ENCODE measurements around the gene TMEM117. TPM values are rescaled to one million over a fixed set of nuclear protein-coding genes. Genes with fewer than 3 reads are reported as not detected.

TMEM117 gene
- total RNA-seq, 1 donor, result 22.4 TPM

DNA sequence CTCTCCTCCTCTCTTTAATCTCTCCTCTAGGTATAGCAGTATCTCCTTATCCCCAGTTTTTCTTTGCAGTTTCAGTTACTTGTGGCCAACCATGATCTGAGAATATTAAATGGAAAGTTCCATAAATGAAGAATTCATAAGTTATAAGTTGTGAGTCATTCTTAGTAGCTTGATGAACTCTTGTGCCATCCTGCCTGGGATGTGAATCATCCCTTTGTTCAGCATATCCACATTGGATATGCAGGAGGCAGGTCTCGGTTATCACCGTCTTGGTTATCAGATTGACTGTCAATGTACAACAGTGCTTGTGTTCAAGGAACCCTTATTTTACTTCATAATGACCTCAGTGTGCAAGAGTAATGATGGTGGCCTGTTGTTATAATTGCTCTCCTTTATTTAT is 134.0 kb downstream of the TMEM117 start:
- Histone ChIP-seq H3K4me1 (ENCODE audit: insufficient read depth, low read length) (peaks cover 5% of the 10 kb centered on the region), H3K27ac (ENCODE audit: low read depth, low read length) (no peak overlapping the region), H3K79me2 (ENCODE audit: insufficient read depth, low read length) (no peaks in the 10 kb centered on the region), H3K4me3 (ENCODE audit: insufficient read depth, low read length) (no peak overlapping the region), H3K36me3 (ENCODE audit: insufficient read depth, low read length) (no peaks in the 10 kb centered on the region), H4K20me1 (ENCODE audit: insufficient read depth, low read length) (no peaks in the 10 kb centered on the region), H3K4me2 (ENCODE audit: insufficient read depth, low read length) (peak overlapping the region; percentile 34), H3K27me3 (ENCODE audit: insufficient read depth, low read length) (no peaks in the 10 kb centered on the region), H2AFZ (ENCODE audit: low read length) (no peak overlapping the region), H3K9me3 (ENCODE audit: low read depth, low read length) (no peaks in the 10 kb centered on the region)
- TF ChIP-seq, protein P1, sequence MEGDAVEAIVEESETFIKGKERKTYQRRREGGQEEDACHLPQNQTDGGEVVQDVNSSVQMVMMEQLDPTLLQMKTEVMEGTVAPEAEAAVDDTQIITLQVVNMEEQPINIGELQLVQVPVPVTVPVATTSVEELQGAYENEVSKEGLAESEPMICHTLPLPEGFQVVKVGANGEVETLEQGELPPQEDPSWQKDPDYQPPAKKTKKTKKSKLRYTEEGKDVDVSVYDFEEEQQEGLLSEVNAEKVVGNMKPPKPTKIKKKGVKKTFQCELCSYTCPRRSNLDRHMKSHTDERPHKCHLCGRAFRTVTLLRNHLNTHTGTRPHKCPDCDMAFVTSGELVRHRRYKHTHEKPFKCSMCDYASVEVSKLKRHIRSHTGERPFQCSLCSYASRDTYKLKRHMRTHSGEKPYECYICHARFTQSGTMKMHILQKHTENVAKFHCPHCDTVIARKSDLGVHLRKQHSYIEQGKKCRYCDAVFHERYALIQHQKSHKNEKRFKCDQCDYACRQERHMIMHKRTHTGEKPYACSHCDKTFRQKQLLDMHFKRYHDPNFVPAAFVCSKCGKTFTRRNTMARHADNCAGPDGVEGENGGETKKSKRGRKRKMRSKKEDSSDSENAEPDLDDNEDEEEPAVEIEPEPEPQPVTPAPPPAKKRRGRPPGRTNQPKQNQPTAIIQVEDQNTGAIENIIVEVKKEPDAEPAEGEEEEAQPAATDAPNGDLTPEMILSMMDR (IDR thresholded peaks at IDR 0.05; ENCODE audit: extremely low read depth, low read depth, low read length), result no peak
- no peak for DNase-seq (ENCODE audit: insufficient read length, low spot score, missing footprints)

GRCh38 chr12:43973385-43973784 is 137.5 kb downstream of the TMEM117 start:
- no peaks in the 10 kb centered on the region for H3K9me3 ChIP-seq (ENCODE audit: low read depth, low read length)
- TF ChIP-seq, protein P1 (IDR thresholded peaks at IDR 0.05; ENCODE audit: extremely low read depth, low read depth, low read length), result no peak

DNA sequence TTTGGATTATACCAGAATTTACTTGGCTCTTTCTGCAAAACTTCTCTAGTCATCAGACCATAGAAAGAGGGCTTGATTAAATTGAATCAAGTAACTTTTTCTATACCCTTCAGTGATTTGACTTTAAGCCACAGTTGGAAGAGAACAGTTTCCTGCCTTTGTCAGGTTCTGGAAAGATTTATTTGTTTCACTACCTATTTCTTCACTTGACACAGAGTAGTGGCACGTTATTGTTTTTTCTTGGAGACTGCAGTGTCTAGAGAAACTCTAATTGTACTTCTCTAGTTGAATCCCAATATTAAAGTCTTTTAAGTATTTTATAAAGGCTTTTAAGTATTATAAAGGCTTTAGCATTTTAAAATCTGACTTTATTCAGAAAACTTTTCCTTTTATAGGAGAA is 138.1 kb downstream of the TMEM117 start:
- TF ChIP-seq, protein P1 (IDR thresholded peaks at IDR 0.05; ENCODE audit: extremely low read depth, low read depth, low read length), result no peak
- Histone ChIP-seq H3K79me2 (ENCODE audit: insufficient read depth, low read length) (no peaks in the 10 kb centered on the region), H4K20me1 (ENCODE audit: insufficient read depth, low read length) (no peaks in the 10 kb centered on the region), H2AFZ (ENCODE audit: low read length) (no peak overlapping the region), H3K36me3 (ENCODE audit: insufficient read depth, low read length) (no peaks in the 10 kb centered on the region), H3K4me1 (ENCODE audit: insufficient read depth, low read length) (peaks cover 5% of the 10 kb centered on the region), H3K4me2 (ENCODE audit: insufficient read depth, low read length) (no peak overlapping the region), H3K9me3 (ENCODE audit: low read depth, low read length) (no peaks in the 10 kb centered on the region), H3K4me3 (ENCODE audit: insufficient read depth, low read length) (no peak overlapping the region), H3K27ac (ENCODE audit: low read depth, low read length) (no peak overlapping the region), H3K27me3 (ENCODE audit: insufficient read depth, low read length) (no peaks in the 10 kb centered on the region)
- no peak for DNase-seq (ENCODE audit: insufficient read length, low spot score, missing footprints)

More at GRCh38 chr12:43973385-43973784, 137.5 kb downstream of the TMEM117 start:
- H4K20me1 ChIP-seq (ENCODE audit: insufficient read depth, low read length), result no peaks in the 10 kb centered on the region
- no peak overlapping the region for H3K4me3 ChIP-seq (ENCODE audit: insufficient read depth, low read length)
- no peak overlapping the region for H3K4me2 ChIP-seq (ENCODE audit: insufficient read depth, low read length)
- H3K79me2 ChIP-seq (ENCODE audit: insufficient read depth, low read length), result no peaks in the 10 kb centered on the region
- H3K4me1 ChIP-seq (ENCODE audit: insufficient read depth, low read length), result peaks cover 5% of the 10 kb centered on the region
- H3K27me3 ChIP-seq (ENCODE audit: insufficient read depth, low read length), result no peaks in the 10 kb centered on the region
- no peak for DNase-seq (ENCODE audit: insufficient read length, low spot score, missing footprints)
- H3K27ac ChIP-seq (ENCODE audit: low read depth, low read length), result no peak overlapping the region
- no peaks in the 10 kb centered on the region for H3K36me3 ChIP-seq (ENCODE audit: insufficient read depth, low read length)
- no peak overlapping the region for H2AFZ ChIP-seq (ENCODE audit: low read length)

GRCh38 chr12:43976027-43976426 is 140.1 kb downstream of the TMEM117 start:
- H3K36me3 ChIP-seq (ENCODE audit: insufficient read depth, low read length), result no peaks in the 10 kb centered on the region
- no peaks in the 10 kb centered on the region for H3K27me3 ChIP-seq (ENCODE audit: insufficient read depth, low read length)
- no peaks in the 10 kb centered on the region for H3K79me2 ChIP-seq (ENCODE audit: insufficient read depth, low read length)
- no peak for DNase-seq (ENCODE audit: insufficient read length, low spot score, missing footprints)
- no peak overlapping the region for H3K27ac ChIP-seq (ENCODE audit: low read depth, low read length)
- no peak overlapping the region for H3K4me3 ChIP-seq (ENCODE audit: insufficient read depth, low read length)
- H2AFZ ChIP-seq (ENCODE audit: low read length), result no peak overlapping the region
- no peaks in the 10 kb centered on the region for H4K20me1 ChIP-seq (ENCODE audit: insufficient read depth, low read length)
- TF ChIP-seq, protein P1 (IDR thresholded peaks at IDR 0.05; ENCODE audit: extremely low read depth, low read depth, low read length), result no peak
- no peak overlapping the region for H3K4me2 ChIP-seq (ENCODE audit: insufficient read depth, low read length)
- no peaks in the 10 kb centered on the region for H3K9me3 ChIP-seq (ENCODE audit: low read depth, low read length)
- H3K4me1 ChIP-seq (ENCODE audit: insufficient read depth, low read length), result no peaks in the 10 kb centered on the region

All from osteoblast (primary cell).